HepG2 (cell line): ENCODE data around the gene COL2A1. TPM values are rescaled to one million over a fixed set of nuclear protein-coding genes. Genes with fewer than 3 reads are reported as not detected.

Experiments used
- ATAC-seq: fragments of 200-7000 bp; cut with Tn5 transposase; 3 replicates; pipeline ENCODE4 v1.9.1; 2020; ENCODE audit warnings: mild to moderate bottlenecking, moderate library complexity
- BruUV-seq: library from RNA; stranded (reverse); fragments of 400-500 nt; replicated peaks from 2 replicates; lab custom pipeline; 2021; lab: Mats Ljungman, UMichigan
- CTCF ChIA-PET: fragments of 300-600 bp; formaldehyde crosslinking; extraction: SDS; loops from one replicate; lab custom pipeline; 2021; ENCODE audit warnings: low total read pairs, inconsistent platforms, low intra/inter-chr PET ratio; lab: Yijun Ruan, JAX
- POLR2A ChIA-PET: fragments of 350-600 bp; sonication (Branson Sonifier 250); formaldehyde crosslinking; loops from one replicate; lab custom pipeline; 2020; ENCODE audit warnings: antibody characterized with exemption, inconsistent platforms; lab: Yijun Ruan, JAX
- DNase-seq: peaks from one replicate; pipeline ENCODE4 v3.0.0-alpha.2; 2015; ENCODE audit warnings: low spot score
- FAIRE-seq: peaks from 3 replicates; lab custom pipeline; 2011; peaks lifted over from hg19 to GRCh38; lab: Jason Lieb, UNC
- H2AFZ ChIP-seq: one replicate; pipeline ENCODE4 v1.6.1; 2011; ENCODE audit warnings: low read length, inconsistent platforms
- H3K27ac ChIP-seq: fragments of 300-600 bp; 3 replicates; pipeline ENCODE4 v1.8.0; 2011; ENCODE audit warnings: mixed run types, mild to moderate bottlenecking, mixed read lengths, low read length, inconsistent platforms; ENCODE audit not compliant: insufficient read depth; ENCODE audit errors: extremely low read length
- H3K27me3 ChIP-seq, 2 experiments: fragments of 200-600 bp in 1 of 2; 2 replicates in 1 of 2; 3 replicates in 1 of 2; pipeline versions ENCODE4 v1.6.0 to v1.8.0; 2011; ENCODE audit warnings: low read length in 2 of 2, mild to moderate bottlenecking in 2 of 2, moderate library complexity in 2 of 2, inconsistent platforms in 1 of 2; ENCODE audit not compliant: insufficient read depth in 2 of 2, control insufficient read depth in 1 of 2
- H3K36me3 ChIP-seq, 2 experiments: fragments of 200-600 bp in 1 of 2; replicated peaks in 1 of 2; 2 replicates in 1 of 2; 3 replicates in 1 of 2; pipeline versions ENCODE4 v1.5.1 to v1.8.0; 2011; ENCODE audit warnings: low read length in 2 of 2, inconsistent platforms in 1 of 2; ENCODE audit not compliant: insufficient read depth in 2 of 2, control insufficient read depth in 1 of 2
- H3K4me1 ChIP-seq: 2 replicates; pipeline ENCODE4 v1.5.1; 2012; ENCODE audit warnings: low read length, inconsistent platforms; ENCODE audit not compliant: insufficient read depth
- H3K4me2 ChIP-seq: 2 replicates; pipeline ENCODE4 v1.6.0; 2011; ENCODE audit warnings: low read depth, low read length, inconsistent platforms
- H3K4me3 ChIP-seq, 3 experiments: fragments of 200-600 bp in 1 of 3; sonication (generic), shearing (Covaris generic) in 1 of 3; replicated peaks in 1 of 3; 2 replicates each; pipeline ENCODE4 v1.5.1; 2011 to 2016; ENCODE audit warnings: low read length in 3 of 3, inconsistent platforms in 2 of 3, low read depth in 2 of 3, mild to moderate bottlenecking in 2 of 3, control low read depth in 1 of 3, mixed read lengths in 1 of 3; ENCODE audit not compliant: insufficient read depth in 1 of 3
- H3K79me2 ChIP-seq: one replicate; pipeline ENCODE4 v1.6.1; 2011; ENCODE audit warnings: low read length, inconsistent platforms; ENCODE audit not compliant: insufficient read depth
- H3K9ac ChIP-seq: 2 replicates; pipeline ENCODE4 v1.6.0; 2011; ENCODE audit warnings: mild to moderate bottlenecking, low read depth, low read length, inconsistent platforms; ENCODE audit not compliant: insufficient read depth
- H3K9me3 ChIP-seq: 2 replicates; pipeline ENCODE4 v1.5.1; 2012; ENCODE audit warnings: mild to moderate bottlenecking, low read length
- H4K20me1 ChIP-seq: 2 replicates; pipeline ENCODE4 v1.6.0; 2011; ENCODE audit warnings: inconsistent platforms, mild to moderate bottlenecking, low read length, moderate library complexity; ENCODE audit not compliant: insufficient read depth
- ASH2L ChIP-seq: fragments of 300-600, 200-600 bp; sonication (generic); IDR thresholded peaks from 2 replicates; pipeline ENCODE4 v1.7.0; 2017; ENCODE audit warnings: low read depth, mild to moderate bottlenecking, moderate library complexity, mixed read lengths, low read length; ENCODE audit not compliant: insufficient read length
- CREB1 ChIP-seq, 2 experiments: fragments of 450-650 bp in 1 of 2; IDR thresholded peaks; 2 replicates each; pipeline ENCODE4 v1.6.1; 2016 to 2017; ENCODE audit warnings: control low read depth in 1 of 2, mild to moderate bottlenecking in 1 of 2, missing compliant biosample characterization in 1 of 2, missing genetic modification characterization in 1 of 2
- GATAD2A ChIP-seq: IDR thresholded peaks from 2 replicates; pipeline ENCODE4 v1.6.1; 2016
- HHEX ChIP-seq: IDR thresholded peaks from 2 replicates; pipeline ENCODE4 v1.6.1; 2016; ENCODE audit warnings: control low read depth
- SP140L ChIP-seq: sonication (generic); formaldehyde crosslinking; IDR thresholded peaks from 2 replicates; pipeline ENCODE4 v1.4.0; 2020; ENCODE audit warnings: missing genetic modification reagents, borderline replicate concordance
- SUZ12 ChIP-seq: fragments of 150-350 bp; IDR thresholded peaks from 2 replicates; pipeline ENCODE4 v1.6.1; 2014; ENCODE audit warnings: low read depth, low read length
- ZFP62 ChIP-seq: sonication (generic); formaldehyde crosslinking; IDR thresholded peaks from 2 replicates; pipeline ENCODE4 v1.4.0; 2020; ENCODE audit warnings: missing genetic modification reagents
- ZFP90 ChIP-seq: sonication (generic); formaldehyde crosslinking; IDR thresholded peaks from 2 replicates; pipeline ENCODE4 v1.8.0; 2022; ENCODE audit warnings: missing genetic modification reagents, mild to moderate bottlenecking, inconsistent platforms, borderline replicate concordance
- ZHX1 ChIP-seq: sonication (generic); formaldehyde crosslinking; IDR thresholded peaks from 2 replicates; pipeline ENCODE4 v1.8.1; 2022; ENCODE audit warnings: low read depth, mild to moderate bottlenecking, missing genetic modification reagents
- ZNF335 ChIP-seq: sonication (generic); formaldehyde crosslinking; IDR thresholded peaks from 2 replicates; pipeline ENCODE4 v1.4.0; 2020; ENCODE audit warnings: missing genetic modification reagents
- ZNF567 ChIP-seq: sonication (generic); formaldehyde crosslinking; IDR thresholded peaks from 2 replicates; pipeline ENCODE4 v1.8.1; 2023; ENCODE audit warnings: mild to moderate bottlenecking, missing genetic modification reagents, borderline replicate concordance
- ZNF7 ChIP-seq: IDR thresholded peaks from 2 replicates; pipeline ENCODE4 v1.6.1; 2016; ENCODE audit warnings: missing biosample characterization, missing genetic modification reagents
- ZNF768 ChIP-seq: sonication (generic); formaldehyde crosslinking; IDR thresholded peaks from 2 replicates; pipeline ENCODE4 v1.4.0; 2020; ENCODE audit warnings: missing genetic modification reagents
- ZNF773 ChIP-seq: sonication (generic); formaldehyde crosslinking; IDR thresholded peaks from 2 replicates; pipeline ENCODE4 v1.4.0; 2020; ENCODE audit warnings: missing genetic modification reagents, borderline replicate concordance
- ZNF781 ChIP-seq: sonication (generic); formaldehyde crosslinking; IDR thresholded peaks from 2 replicates; pipeline ENCODE4 v1.5.1; 2020; ENCODE audit warnings: borderline replicate concordance, mild to moderate bottlenecking, missing genetic modification reagents; ENCODE audit errors: not compliant biosample characterization
- WGBS: methylation state at CpG from one replicate; pipeline ENCODE4 v1.1.6; 2017; ENCODE audit warnings: low lambda C conversion rate; 5-methylcytosine and 5-hydroxymethylcytosine counted together
- in situ Hi-C: cut with HindIII; loops from 2 replicates; pipeline ENCODE4 v1.10.0; 2017; ENCODE audit warnings: low pct_unique_long_range_greater_than_20kb; ENCODE audit not compliant: extremely low pct_ligation_motif_present
- intact Hi-C: fragments of 100-400 bp; cut with micrococcal nuclease; formaldehyde crosslinking; loops from one replicate; pipeline ENCODE4 v1.10.0; 2022; ENCODE audit not compliant: unreplicated experiment
- polyA plus RNA-seq, 8 experiments: library from polyadenylated mRNA; depleted of rRNA in 3 of 8; stranded (reverse) in 7 of 8; unstranded in 1 of 8; fragments of >200 nt; fragmentation: Illumina TruSeq in 4 of 8; extraction: Trizol in 4 of 8; gene quantifications; 2 replicates each; pipeline versions ENCODE4 v1.2.1 to v1.2.3, GENCODE V29; 2011 to 2016; ENCODE audit warnings: low read depth in 4 of 8, missing spikeins in 1 of 8, mixed read lengths in 1 of 8; ENCODE audit not compliant: insufficient read depth in 1 of 8
- total RNA-seq, 5 experiments: library from RNA; depleted of rRNA; stranded (reverse); fragments of >200 nt; fragmentation: Illumina TruSeq; extraction: Trizol; gene quantifications; 2 replicates each; pipeline ENCODE4 v1.2.3, GENCODE V29; 2016; ENCODE audit warnings: low read depth in 1 of 5

The COL2A1 gene
- total and polyA plus RNA-seq, 2 of the 13 experiments (the other 11 are each of a cell fraction or from before 2014, with no cell fraction given) = 7.4 to 38.3 TPM

GRCh38 chr12:47986291-47986660 lies 18.0 kb downstream of the COL2A1 start:
- in situ Hi-C loops (no loop called here), intact Hi-C loops (no loop called here)
- H4K20me1 ChIP-seq = no peaks in the 10 kb centered on the region
- no peak overlapping the region for H3K4me2 ChIP-seq
- H2AFZ ChIP-seq = no peak overlapping the region
- no peaks in the 10 kb centered on the region for H3K79me2 ChIP-seq
- H3K4me3 ChIP-seq = no peak overlapping the region
- FAIRE-seq (no peak), DNase-seq (no peak), ATAC-seq (no peak)
- CTCF ChIA-PET = no interaction called here
- WGBS = 31% methylated on average over 8 of the region's 8 CpGs
- POLR2A ChIA-PET = no interaction called here
- no TSS peak for BruUV-seq
- H3K9ac ChIP-seq = no peak overlapping the region
- no peaks in the 10 kb centered on the region for H3K9me3 ChIP-seq
- no peak for TF ChIP-seq GATAD2A (CRISPR knock-in tag)
- no peak for TF ChIP-seq ZNF773 (CRISPR knock-in tag)
- TF ChIP-seq HHEX (CRISPR knock-in tag) = no peak
- TF ChIP-seq ZNF335 (CRISPR knock-in tag) = no peak
- no peak for TF ChIP-seq SUZ12
- no peak for TF ChIP-seq SP140L (CRISPR knock-in tag)
- TF ChIP-seq ZNF781 = no peak
- no peak for TF ChIP-seq CREB1 (IDR thresholded peaks at IDR 0.05)
- no peak for TF ChIP-seq CREB1 (CRISPR knock-in tag; IDR thresholded peaks at IDR 0.05)
- TF ChIP-seq ZFP62 (CRISPR knock-in tag) = no peak
- TF ChIP-seq ZNF768 (CRISPR knock-in tag) = no peak
- no peak for TF ChIP-seq ZNF7 (CRISPR knock-in tag)
- no peak for TF ChIP-seq ZHX1
- TF ChIP-seq ASH2L = no peak
- TF ChIP-seq ZFP90 (CRISPR knock-in tag) = no peak
- no peak for TF ChIP-seq ZNF567
- H3K36me3 ChIP-seq = no peaks in the 10 kb centered on the region
- no peak overlapping the region for H3K27ac ChIP-seq
- H3K4me1 ChIP-seq = peaks cover 8% of the 10 kb centered on the region
- peaks cover 0 to 4% of the 10 kb centered on the region in 2 experiments; a peak in 1 of 5 replicates for H3K27me3 ChIP-seq
